Measurements from ENCODE around the gene FMO5. TPM values are rescaled to one million over a fixed set of nuclear protein-coding genes. Genes with fewer than 3 reads are reported as not detected.
A peak's percentile ranks its signal among the peaks of the same experiment; 100 is the strongest.
"Not testable (repeated sequence)": the region's sequence is repeated elsewhere in the genome, so short reads cannot be mapped to it uniquely, and the experiment has no call there.

Gene FMO5
- total RNA-seq, 1 experiment from 2014 or later: 2.8 TPM

DNA sequence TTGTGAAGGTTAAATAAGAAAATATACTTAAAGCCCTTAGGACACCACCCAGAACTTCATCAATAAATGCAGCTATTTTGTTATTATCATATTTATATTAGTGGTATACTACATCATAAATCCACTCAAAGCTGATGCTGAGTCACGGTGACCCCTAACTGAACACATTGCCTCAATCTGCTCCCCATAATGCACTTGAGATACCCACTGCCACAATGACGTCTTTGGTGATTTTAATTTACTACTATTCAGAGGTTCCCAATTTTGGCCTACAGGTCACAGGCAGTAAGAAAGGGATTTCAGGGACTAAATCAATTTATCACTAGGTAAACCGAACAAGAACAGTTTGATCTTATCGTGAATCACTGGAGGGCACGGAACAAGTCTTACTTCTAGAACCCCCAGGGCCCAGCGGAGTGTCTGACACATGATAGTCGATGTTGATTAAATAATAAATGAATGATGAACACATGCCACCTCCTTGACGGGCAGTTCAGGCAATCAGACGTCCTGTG, 16.9 kb upstream of the FMO5 start:
- Histone ChIP-seq H4K20me1 (ENCODE audit: low read length) (peaks cover 33% of the 10 kb centered on the region), H3K79me2 (ENCODE audit: low read length) (peaks cover 40% of the 10 kb centered on the region), H3K9ac (ENCODE audit: low read length) (peak overlapping the region; percentile 95), H3K4me1 (ENCODE audit: insufficient read depth, low read length) (peaks cover 46% of the 10 kb centered on the region), H3K27ac (ENCODE audit: low read length) (peak overlapping the region; percentile 82; the same call in 1 of the 2 replicates), H3K9me2 (replicated peaks; ENCODE audit: low read length) (no peaks in the 10 kb centered on the region), H3K27me3 (ENCODE audit: low read length) (no peaks in the 10 kb centered on the region), H3K9me3 (ENCODE audit: low read length) (no peaks in the 10 kb centered on the region), H3K4me3 (ENCODE audit: low read length) (peak overlapping the region; percentile 86), H3K36me3 (ENCODE audit: low read depth, low read length) (peaks cover 5% of the 10 kb centered on the region; the same call in 1 of the 2 replicates), H2AFZ (ENCODE audit: low read length) (peak overlapping the region; percentile 96), H3F3A (ENCODE audit: low read length, unreplicated experiment) (no peaks in the 10 kb centered on the region), H3K4me2 (ENCODE audit: low read length) (peak overlapping the region; percentile 85)
- TF ChIP-seq CTCF (conservative IDR thresholded peaks at IDR 0.05; ENCODE audit: low read depth, low read length): no peak
- no peak for TF ChIP-seq EZH2phosphoT487 (IDR thresholded peaks at IDR 0.05; ENCODE audit: borderline replicate concordance, low read length)
- no peak for TF ChIP-seq EZH2 (IDR thresholded peaks at IDR 0.05; ENCODE audit: low read length, unreplicated experiment)
- DNase-seq (no peak), ATAC-seq (no peak)
- ChIA-PET CTCF (interaction anchor here (0.6 to 1.8 kb wide), 4 partner anchors 17 to 74 kb away, joined by 4 to 8 read pairs (median 6); partner anchors contain the start of gene FMO5), POLR2A (ENCODE audit: unreplicated experiment) (interaction anchor here (1.0 kb wide), 1 partner anchor 69 kb away, joined by 4 read pairs; no protein-coding TSS in a partner anchor)
- intact Hi-C loops (cut with micrococcal nuclease): loop anchor here (1.0 kb wide), 1 partner anchor 71 kb away; no protein-coding TSS in a partner anchor
- TSS peak; percentile 78 for BruUV-seq (replicated peaks)

DNA sequence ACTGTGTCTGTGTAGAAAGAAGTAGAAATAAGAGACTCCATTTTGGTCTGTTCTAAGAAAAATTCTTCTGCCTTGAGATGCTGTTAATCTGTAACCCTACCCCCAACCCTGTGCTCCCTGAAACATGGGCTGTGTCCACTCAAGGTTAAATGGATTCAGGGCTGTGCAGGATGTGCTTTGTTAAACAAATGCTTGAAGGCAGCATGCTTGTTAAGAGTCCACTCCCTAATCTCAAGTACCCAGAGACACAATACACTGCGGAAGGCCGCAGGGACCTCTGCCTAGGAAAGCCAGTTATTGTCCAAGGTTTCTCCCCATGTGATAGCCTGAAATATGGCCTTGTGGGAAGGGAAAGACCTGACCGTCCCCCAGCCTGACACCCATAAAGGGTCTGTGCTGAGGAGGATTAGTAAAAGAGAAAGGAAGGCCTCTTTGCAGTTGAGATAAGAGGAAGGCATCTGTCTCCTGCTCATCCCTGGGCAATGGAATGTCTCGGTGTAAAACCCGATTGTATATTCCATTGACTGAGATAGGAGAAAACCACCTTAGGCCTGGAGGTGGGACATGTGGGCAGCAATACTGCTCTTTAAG, 15.1 kb upstream of the FMO5 start:
- H3K9me3 ChIP-seq (ENCODE audit: low read length); intact Hi-C loops (cut with micrococcal nuclease); BruUV-seq (replicated peaks); DNase-seq; H2AFZ ChIP-seq (ENCODE audit: low read length); H3K9me2 ChIP-seq (replicated peaks; ENCODE audit: low read length); H3K27me3 ChIP-seq (ENCODE audit: low read length); H3K36me3 ChIP-seq (ENCODE audit: low read depth, low read length); H3F3A ChIP-seq (ENCODE audit: low read length, unreplicated experiment); H3K9ac ChIP-seq (ENCODE audit: low read length); H3K4me3 ChIP-seq (ENCODE audit: low read length); H3K27ac ChIP-seq (ENCODE audit: low read length); H3K4me2 ChIP-seq (ENCODE audit: low read length); CTCF ChIA-PET; POLR2A ChIA-PET (ENCODE audit: unreplicated experiment); ATAC-seq: not testable (repeated sequence)
- Histone ChIP-seq H3K79me2 (ENCODE audit: low read length) (peaks cover 22% of the 10 kb centered on the region), H3K4me1 (ENCODE audit: insufficient read depth, low read length) (peaks cover 40% of the 10 kb centered on the region), H4K20me1 (ENCODE audit: low read length) (peaks cover 19% of the 10 kb centered on the region)

- Histone ChIP-seq H3K79me2 (ENCODE audit: low read length) (peaks cover 12% of the 10 kb centered on the region), H3K4me2 (ENCODE audit: low read length) (peak overlapping the region; percentile 61; the same call in 1 of the 2 replicates), H3K27ac (ENCODE audit: low read length) (no peak overlapping the region), H3F3A (ENCODE audit: low read length, unreplicated experiment) (no peaks in the 10 kb centered on the region), H3K9me2 (replicated peaks; ENCODE audit: low read length) (no peaks in the 10 kb centered on the region), H3K36me3 (ENCODE audit: low read depth, low read length) (no peaks in the 10 kb centered on the region), H3K27me3 (ENCODE audit: low read length) (no peaks in the 10 kb centered on the region), H3K4me1 (ENCODE audit: insufficient read depth, low read length) (peaks cover 31% of the 10 kb centered on the region), H4K20me1 (ENCODE audit: low read length) (peaks cover 8% of the 10 kb centered on the region), H3K9me3 (ENCODE audit: low read length) (no peaks in the 10 kb centered on the region), H3K4me3 (ENCODE audit: low read length) (no peak overlapping the region), H2AFZ (ENCODE audit: low read length) (no peak overlapping the region), H3K9ac (ENCODE audit: low read length) (no peak overlapping the region)
- ChIA-PET POLR2A (ENCODE audit: unreplicated experiment) (no interaction called here), CTCF (no interaction called here)
- ATAC-seq (no peak), DNase-seq (no peak)
- TF ChIP-seq CTCF (conservative IDR thresholded peaks at IDR 0.05; ENCODE audit: low read depth, low read length) (no peak), EZH2 (IDR thresholded peaks at IDR 0.05; ENCODE audit: low read length, unreplicated experiment) (no peak), EZH2phosphoT487 (IDR thresholded peaks at IDR 0.05; ENCODE audit: borderline replicate concordance, low read length) (no peak)
- intact Hi-C loops (cut with micrococcal nuclease): no loop called here
- BruUV-seq (replicated peaks): no TSS peak
These were observed 14.0 kb upstream of the FMO5 start for GRCh38 chr1:147238925-147239820.
